H1 (cell line): ENCODE data around the gene CEACAM5. TPM values are rescaled to one million over a fixed set of nuclear protein-coding genes. Genes with fewer than 3 reads are reported as not detected.

Experiments used
- CTCF ChIA-PET: fragments of 300-600 bp; sonication (Branson Sonifier 250); formaldehyde crosslinking; loops from one replicate; lab custom pipeline; 2021; ENCODE audit not compliant: partially characterized antibody; lab: Charles Lee
- POLR2A ChIA-PET: fragments of 300-600 bp; sonication (Branson Sonifier 250); formaldehyde crosslinking; loops from one replicate; lab custom pipeline; 2021; ENCODE audit warnings: inconsistent platforms; ENCODE audit not compliant: partially characterized antibody; lab: Charles Lee
- DNase-seq, 2 experiments: peaks; one replicate each; pipeline versions ENCODE4 v3.0.0 to v3.0.0-alpha.2; 2010 to 2022; ENCODE audit warnings: low spot score in 2 of 2, low read depth in 1 of 2, mixed read lengths in 1 of 2
- FAIRE-seq: peaks from 2 replicates; lab custom pipeline; 2011; peaks lifted over from hg19 to GRCh38; lab: Jason Lieb, UNC
- H2AFZ ChIP-seq: 2 replicates; pipeline ENCODE4 v1.8.1; 2012; ENCODE audit warnings: low read length, inconsistent platforms
- H2AK5ac ChIP-seq: 2 replicates; pipeline ENCODE4 v1.6.1; 2013; ENCODE audit warnings: low read depth, low read length
- H2BK120ac ChIP-seq: replicated peaks from 2 replicates; pipeline ENCODE3; 2013; ENCODE audit warnings: low read depth, low read length, inconsistent platforms
- H2BK12ac ChIP-seq: 2 replicates; pipeline ENCODE4 v1.6.1; 2013; ENCODE audit warnings: low read depth, low read length
- H2BK15ac ChIP-seq: 2 replicates; pipeline ENCODE4 v1.6.1; 2013; ENCODE audit warnings: low read length
- H2BK20ac ChIP-seq: 2 replicates; pipeline ENCODE4 v1.6.1; 2013; ENCODE audit warnings: low read length
- H2BK5ac ChIP-seq: 2 replicates; pipeline ENCODE4 v1.6.1; 2013; ENCODE audit warnings: low read depth, low read length
- H3K14ac ChIP-seq: 2 replicates; pipeline ENCODE4 v1.6.1; 2013; ENCODE audit warnings: inconsistent platforms; ENCODE audit not compliant: insufficient read length
- H3K18ac ChIP-seq: 2 replicates; pipeline ENCODE4 v1.6.1; 2013; ENCODE audit warnings: low read length; ENCODE audit errors: extremely low read depth
- H3K23ac ChIP-seq: 2 replicates; pipeline ENCODE4 v1.6.1; 2013; ENCODE audit warnings: inconsistent platforms; ENCODE audit not compliant: insufficient read length
- H3K23me2 ChIP-seq: 2 replicates; pipeline ENCODE4 v1.6.1; 2013; ENCODE audit warnings: low read depth, low read length
- H3K27ac ChIP-seq: 2 replicates; pipeline ENCODE4 v1.6.1; 2011; ENCODE audit warnings: low read depth, low read length, inconsistent platforms
- H3K27me3 ChIP-seq, 4 experiments: replicated peaks in 1 of 4; 1 replicate in 1 of 4; 2 replicates in 3 of 4; pipeline versions ENCODE4 v1.6.1 to v1.8.1; 2011 to 2013; ENCODE audit warnings: low read length in 3 of 4, mild to moderate bottlenecking in 3 of 4, inconsistent platforms in 2 of 4, mixed read lengths in 2 of 4, moderate library complexity in 1 of 4; ENCODE audit not compliant: control insufficient read depth in 3 of 4, insufficient read depth in 3 of 4; ENCODE audit errors: extremely low read depth in 1 of 4
- H3K36me3 ChIP-seq, 4 experiments: 2 replicates each; pipeline versions ENCODE4 v1.6.1 to v1.8.1; 2011 to 2013; ENCODE audit warnings: mild to moderate bottlenecking in 4 of 4, low read length in 3 of 4, moderate library complexity in 2 of 4, control low read depth in 1 of 4, inconsistent platforms in 1 of 4; ENCODE audit not compliant: insufficient read depth in 4 of 4, control insufficient read depth in 2 of 4
- H3K4ac ChIP-seq: replicated peaks from 2 replicates; pipeline ENCODE3; 2013; ENCODE audit warnings: low read length, low read depth, mixed read lengths, inconsistent platforms; ENCODE audit not compliant: insufficient read length
- H3K4me1 ChIP-seq, 4 experiments: replicated peaks in 1 of 4; 1 replicate in 1 of 4; 2 replicates in 3 of 4; pipeline versions ENCODE4 v1.6.1 to v1.8.1; 2011 to 2013; ENCODE audit warnings: low read length in 3 of 4, inconsistent platforms in 2 of 4, mixed read lengths in 1 of 4; ENCODE audit not compliant: insufficient read depth in 4 of 4, control insufficient read depth in 3 of 4
- H3K4me2 ChIP-seq, 2 experiments: 2 replicates each; pipeline versions ENCODE4 v1.6.1 to v1.8.1; 2011 to 2013; ENCODE audit warnings: low read depth in 2 of 2, low read length in 2 of 2, control low read depth in 1 of 2, inconsistent platforms in 1 of 2, mild to moderate bottlenecking in 1 of 2; ENCODE audit not compliant: insufficient read depth in 1 of 2
- H3K4me3 ChIP-seq, 4 experiments: fragments of 200-600, 300-600 bp in 1 of 4; sonication (generic), shearing (Covaris generic), sonication (Bioruptor Twin) in 1 of 4; 2 replicates each; pipeline versions ENCODE4 v1.5.1 to v1.8.1; 2011 to 2016; ENCODE audit warnings: low read length in 4 of 4, low read depth in 3 of 4, control low read depth in 2 of 4, inconsistent platforms in 2 of 4, mild to moderate bottlenecking in 2 of 4, mixed read lengths in 1 of 4, moderate library complexity in 1 of 4; ENCODE audit not compliant: insufficient read depth in 2 of 4; ENCODE audit errors: extremely low read depth in 1 of 4
- H3K56ac ChIP-seq: replicated peaks from 2 replicates; pipeline ENCODE3; 2013; ENCODE audit warnings: low read depth, mild to moderate bottlenecking, mixed read lengths, low read length, inconsistent platforms; ENCODE audit not compliant: insufficient read length
- H3K79me1 ChIP-seq: 2 replicates; pipeline ENCODE4 v1.6.1; 2013; ENCODE audit warnings: low read depth, low read length, control low read depth
- H3K79me2 ChIP-seq, 2 experiments: 2 replicates each; pipeline versions ENCODE4 v1.6.1 to v1.8.1; 2012 to 2013; ENCODE audit warnings: low read length in 2 of 2, mild to moderate bottlenecking in 2 of 2, inconsistent platforms in 1 of 2; ENCODE audit not compliant: insufficient read depth in 2 of 2, control insufficient read depth in 1 of 2
- H3K9ac ChIP-seq, 4 experiments: replicated peaks in 1 of 4; 1 replicate in 1 of 4; 2 replicates in 3 of 4; pipeline versions ENCODE4 v1.6.1 to v1.8.1; 2011 to 2013; ENCODE audit warnings: low read depth in 3 of 4, low read length in 3 of 4, control low read depth in 2 of 4, mild to moderate bottlenecking in 2 of 4, moderate library complexity in 2 of 4, inconsistent platforms in 1 of 4; ENCODE audit errors: extremely low read depth in 1 of 4
- H3K9me3 ChIP-seq, 2 experiments: 2 replicates each; pipeline versions ENCODE4 v1.6.1 to v1.8.1; 2012 to 2013; ENCODE audit warnings: mild to moderate bottlenecking in 2 of 2, moderate library complexity in 2 of 2, control low read depth in 1 of 2, inconsistent platforms in 1 of 2, low read depth in 1 of 2, low read length in 1 of 2, mixed read lengths in 1 of 2; ENCODE audit not compliant: insufficient read depth in 2 of 2
- H4K20me1 ChIP-seq, 2 experiments: replicated peaks in 1 of 2; 2 replicates each; pipeline versions ENCODE3 to v1.8.1; 2011 to 2013; ENCODE audit warnings: inconsistent platforms in 2 of 2, low read length in 2 of 2, mild to moderate bottlenecking in 1 of 2; ENCODE audit not compliant: insufficient read depth in 2 of 2, control insufficient read depth in 1 of 2
- H4K5ac ChIP-seq: 2 replicates; pipeline ENCODE4 v1.6.1; 2013; ENCODE audit warnings: low read length, low read depth, mixed read lengths, inconsistent platforms; ENCODE audit not compliant: insufficient read length
- H4K8ac ChIP-seq: 2 replicates; pipeline ENCODE4 v1.8.0; 2013; ENCODE audit warnings: mild to moderate bottlenecking, moderate library complexity, low read length, inconsistent platforms; ENCODE audit not compliant: insufficient read depth; ENCODE audit errors: extremely low read depth
- H4K91ac ChIP-seq: replicated peaks from 2 replicates; pipeline ENCODE3; 2013; ENCODE audit warnings: low read length, mixed read lengths, inconsistent platforms; ENCODE audit not compliant: insufficient read length
- ASH2L ChIP-seq: fragments of 200-600, 300-600 bp; sonication (generic); IDR thresholded peaks from one replicate; pipeline ENCODE4 v1.7.1; 2017; ENCODE audit warnings: low read length
- ATF3 ChIP-seq: IDR thresholded peaks from 2 replicates; pipeline ENCODE4 v1.6.1; 2011; ENCODE audit warnings: low read depth, mild to moderate bottlenecking, low read length; ENCODE audit not compliant: insufficient read depth
- CBX8 ChIP-seq: fragments of 300-800, 300-1000 bp; sonication (generic); IDR thresholded peaks from 2 replicates; pipeline ENCODE4 v1.7.1; 2016; ENCODE audit warnings: low read depth, low read length, borderline replicate concordance
- CHD1 ChIP-seq: IDR thresholded peaks from 2 replicates; pipeline ENCODE4 v1.6.1; 2012; ENCODE audit warnings: low read depth, low read length, improper control_type of control experiment
- EGR1 ChIP-seq: IDR thresholded peaks from 2 replicates; pipeline ENCODE4 v1.6.1; 2011; ENCODE audit warnings: low read depth, low read length, borderline replicate concordance
- EZH2 ChIP-seq: fragments of 200-600 bp; sonication (generic); IDR thresholded peaks from 2 replicates; pipeline ENCODE4 v1.7.1; 2012; ENCODE audit warnings: low read depth, mild to moderate bottlenecking, moderate library complexity, low read length, inconsistent platforms; ENCODE audit not compliant: severe bottlenecking
- GTF2F1 ChIP-seq: IDR thresholded peaks from 2 replicates; pipeline ENCODE4 v1.6.1; 2012; ENCODE audit warnings: low read depth, low read length, improper control_type of control experiment, borderline replicate concordance
- HDAC6 ChIP-seq: IDR thresholded peaks from one replicate; pipeline ENCODE4 v1.7.1; 2012; ENCODE audit warnings: low read depth, mild to moderate bottlenecking, inconsistent platforms, low read length, moderate library complexity
- NANOG ChIP-seq: IDR thresholded peaks from 2 replicates; pipeline ENCODE4 v1.6.1; 2011; ENCODE audit warnings: low read length, low read depth, mild to moderate bottlenecking, inconsistent platforms; ENCODE audit not compliant: insufficient read depth, poor library complexity, severe bottlenecking
- NRF1 ChIP-seq: IDR thresholded peaks from 2 replicates; pipeline ENCODE4 v1.6.1; 2011; ENCODE audit warnings: mild to moderate bottlenecking, low read depth, low read length, improper control_type of control experiment
- POLR2A ChIP-seq, 2 experiments: IDR thresholded peaks; 1 replicate in 1 of 2; 2 replicates in 1 of 2; pipeline ENCODE4 v1.6.1; 2011; ENCODE audit warnings: low read depth in 2 of 2, low read length in 2 of 2, mild to moderate bottlenecking in 2 of 2; ENCODE audit errors: control extremely low read depth in 1 of 2
- POU5F1 ChIP-seq: IDR thresholded peaks from 2 replicates; pipeline ENCODE4 v1.6.1; 2011; ENCODE audit warnings: low read depth, mild to moderate bottlenecking, low read length, moderate library complexity
- SIX5 ChIP-seq: IDR thresholded peaks from 2 replicates; pipeline ENCODE4 v1.6.1; 2011; ENCODE audit warnings: mild to moderate bottlenecking, low read depth, low read length
- ZNF274 ChIP-seq: IDR thresholded peaks from 2 replicates; pipeline ENCODE4 v1.7.0; 2012; ENCODE audit warnings: low read length, borderline replicate concordance; ENCODE audit errors: extremely low read depth
- WGBS, 2 experiments: shearing (Covaris generic) in 1 of 2; methylation state at CpG; one replicate each; pipeline versions ENCODE4 v1.1.6 to v1.1.7; 2013 to 2015; ENCODE audit warnings: low lambda C conversion rate in 2 of 2, mixed read lengths in 2 of 2, inconsistent platforms in 1 of 2, low coverage in 1 of 2, missing lambda C conversion rate in 1 of 2; ENCODE audit not compliant: insufficient replicate concordance in 2 of 2, insufficient coverage in 1 of 2, insufficient read length in 1 of 2; ENCODE audit errors: extremely low coverage in 1 of 2, missing lambda C conversion rate in 1 of 2; 5-methylcytosine and 5-hydroxymethylcytosine counted together
- polyA plus RNA-seq, 7 experiments: library from polyadenylated mRNA; depleted of rRNA in 3 of 7; stranded (reverse) in 5 of 7; unstranded in 2 of 7; fragments of >200 nt in 5 of 7; fragments of 200-250 nt in 2 of 7; gene quantifications; 1 replicate in 5 of 7; 2 replicates in 1 of 7; 4 replicates in 1 of 7; pipeline versions ENCODE4 v1.2.1 to v1.2.3, GENCODE V29; 2011 to 2013; ENCODE audit warnings: missing spikeins in 2 of 7, mixed read lengths in 2 of 7
- total RNA-seq: library from RNA; stranded (reverse); fragmentation: NEBNext Ultra II Directional; extraction: Animal tissue kit (Norgen Biotek cat#: 25700); gene quantifications from 2 replicates; pipeline ENCODE4 v1.2.1, GENCODE V29; 2021

The CEACAM5 gene
- total and polyA plus RNA-seq, 2 of the 8 experiments (the other 6 are each of a cell fraction or from before 2014, with no cell fraction given), result not detected

GRCh38 chr19:41709951-41710645 lies 1.7 kb downstream of the CEACAM5 start:
- Histone ChIP-seq H2BK15ac (no peak overlapping the region), H4K5ac (no peak overlapping the region), H3K9me3 (peaks cover 60 to 90% of the 10 kb centered on the region in 2 experiments), H2BK20ac (no peak overlapping the region), H4K20me1 (peaks cover 0 to 1% of the 10 kb centered on the region in 2 experiments), H3K4me2 (no peak overlapping the region), H4K8ac (no peak overlapping the region), H3K79me1 (no peaks in the 10 kb centered on the region), H2AK5ac (no peak overlapping the region), H2BK120ac (no peak overlapping the region), H3K36me3 (no peaks in the 10 kb centered on the region), H3K79me2 (no peaks in the 10 kb centered on the region), H3K23me2 (no peaks in the 10 kb centered on the region), H3K23ac (no peak overlapping the region)
- FAIRE-seq, result no peak
- no peak for DNase-seq
- 73% methylated on average over 8 of the region's 8 CpGs; no CpG with 5 or more reads in 1 of the 2 experiments for WGBS, 2 experiments
- TF ChIP-seq NANOG, result no peak
- TF ChIP-seq POLR2A (IDR thresholded peaks at IDR 0.05; ENCODE audit: control extremely low read depth in 1 of 2, low read depth in 2 of 2, low read length in 2 of 2), result no peak
- no peak for TF ChIP-seq POU5F1
- no peak for TF ChIP-seq EZH2
- no peak for TF ChIP-seq EGR1
- no peak for TF ChIP-seq SIX5
- TF ChIP-seq ATF3, result no peak
- no peak for TF ChIP-seq CBX8
- no peak for TF ChIP-seq CHD1
- no peak for TF ChIP-seq HDAC6
- no peak for TF ChIP-seq ZNF274
- no peak for TF ChIP-seq NRF1
- no peak for TF ChIP-seq ASH2L
- no peak for TF ChIP-seq GTF2F1
- TF ChIP-seq, all 59 proteins: peak for 0
- H3K9ac ChIP-seq, result no peak overlapping the region
- H3K27me3 ChIP-seq, result no peaks in the 10 kb centered on the region
- H3K4ac ChIP-seq, result no peak overlapping the region
- H4K91ac ChIP-seq, result no peak overlapping the region
- H3K4me1 ChIP-seq, result no peaks in the 10 kb centered on the region
- no peak overlapping the region for H2BK12ac ChIP-seq
- no peak overlapping the region for H3K4me3 ChIP-seq
- CTCF ChIA-PET, result interaction anchor here (1.0 to 1.2 kb wide), 2 partner anchors 43 to 116 kb away, joined by 3 to 4 read pairs; no protein-coding TSS in a partner anchor
- no peak overlapping the region for H3K14ac ChIP-seq
- no peak overlapping the region for H3K27ac ChIP-seq
- no peak overlapping the region for H3K56ac ChIP-seq
- H2BK5ac ChIP-seq, result no peak overlapping the region
- H3K18ac ChIP-seq, result no peak overlapping the region
- no peak overlapping the region for H2AFZ ChIP-seq
- POLR2A ChIA-PET, result no interaction called here
